ENCODE data around the gene CSF2RB.

CSF2RB gene

DNA sequence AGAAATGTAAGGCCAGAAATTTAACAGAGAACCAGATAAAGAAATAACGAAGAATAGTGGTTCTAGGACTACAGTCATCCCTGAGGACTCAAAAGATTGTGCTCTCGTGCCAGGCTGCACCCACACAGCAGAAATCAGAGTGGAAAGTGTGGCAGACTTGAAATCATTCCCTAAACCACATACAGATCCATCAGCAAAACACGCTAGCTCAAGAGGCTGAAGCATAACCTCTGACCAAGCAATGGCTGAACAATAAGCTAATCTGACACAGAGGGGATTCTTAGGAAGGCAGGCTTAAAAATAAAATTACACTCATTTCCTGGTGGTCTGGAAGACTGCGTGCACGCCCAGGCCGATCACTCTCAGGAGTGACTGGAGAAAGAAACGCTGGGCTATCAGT lies 33.7 kb upstream of the CSF2RB start:
- no peak for DNase-seq
- H3K36me3 Mint-ChIP-seq (ENCODE audit: low read depth), result no peaks in the 10 kb centered on the region
- peaks cover 27% of the 10 kb centered on the region for H3K4me1 Mint-ChIP-seq (ENCODE audit: low read depth)

DNA sequence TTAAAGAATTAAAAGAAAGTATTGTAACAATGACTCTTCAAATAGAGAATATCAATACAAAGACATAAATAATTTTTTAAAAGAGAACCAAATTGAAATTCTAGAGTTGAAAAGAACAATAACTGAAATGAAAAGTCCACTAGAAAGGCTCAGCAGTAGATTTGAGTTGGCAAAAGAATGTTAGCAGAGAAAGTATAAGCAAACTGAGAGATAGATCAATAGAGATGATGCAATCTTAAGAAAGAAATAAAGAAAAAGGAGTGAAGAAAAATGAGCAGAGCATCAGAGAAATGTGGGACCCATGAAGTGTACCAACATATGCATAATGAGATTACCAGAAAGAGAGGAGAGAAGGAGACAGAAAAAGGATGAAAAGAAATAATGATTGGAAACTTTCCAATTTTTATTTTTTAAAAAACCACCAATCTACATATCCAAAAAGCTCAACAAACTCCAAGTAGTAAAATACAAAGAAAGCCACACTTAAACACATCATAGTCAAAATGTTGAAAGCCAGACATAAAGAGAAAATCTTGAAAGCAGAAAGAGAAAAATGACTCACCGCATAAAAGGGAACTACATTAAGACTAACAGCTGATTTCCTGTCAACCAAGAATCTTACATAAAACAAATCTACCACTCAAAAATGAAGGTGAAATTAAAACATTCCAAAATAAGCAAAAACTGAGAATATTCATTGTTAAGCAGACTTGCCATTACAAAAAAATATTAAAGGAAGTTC lies 31.8 kb upstream of the CSF2RB start:
- peaks cover 37% of the 10 kb centered on the region for H3K4me1 Mint-ChIP-seq (ENCODE audit: low read depth)
- no peaks in the 10 kb centered on the region for H3K36me3 Mint-ChIP-seq (ENCODE audit: low read depth)
- peaks cover 7% of the 10 kb centered on the region for H3K27me3 Mint-ChIP-seq
- H3K9me3 Mint-ChIP-seq, result peaks cover 25% of the 10 kb centered on the region
- H3K4me3 Mint-ChIP-seq, result no peak overlapping the region
- DNase-seq, result no peak
- peak overlapping the region; percentile 87 for H3K27ac Mint-ChIP-seq

More for the DNA sequence above, 33.7 kb upstream of the CSF2RB start:
- Mint-ChIP-seq H3K27me3 (peaks cover 2% of the 10 kb centered on the region), H3K27ac (no peak overlapping the region), H3K4me3 (no peak overlapping the region), H3K9me3 (peaks cover 25% of the 10 kb centered on the region)

DNA sequence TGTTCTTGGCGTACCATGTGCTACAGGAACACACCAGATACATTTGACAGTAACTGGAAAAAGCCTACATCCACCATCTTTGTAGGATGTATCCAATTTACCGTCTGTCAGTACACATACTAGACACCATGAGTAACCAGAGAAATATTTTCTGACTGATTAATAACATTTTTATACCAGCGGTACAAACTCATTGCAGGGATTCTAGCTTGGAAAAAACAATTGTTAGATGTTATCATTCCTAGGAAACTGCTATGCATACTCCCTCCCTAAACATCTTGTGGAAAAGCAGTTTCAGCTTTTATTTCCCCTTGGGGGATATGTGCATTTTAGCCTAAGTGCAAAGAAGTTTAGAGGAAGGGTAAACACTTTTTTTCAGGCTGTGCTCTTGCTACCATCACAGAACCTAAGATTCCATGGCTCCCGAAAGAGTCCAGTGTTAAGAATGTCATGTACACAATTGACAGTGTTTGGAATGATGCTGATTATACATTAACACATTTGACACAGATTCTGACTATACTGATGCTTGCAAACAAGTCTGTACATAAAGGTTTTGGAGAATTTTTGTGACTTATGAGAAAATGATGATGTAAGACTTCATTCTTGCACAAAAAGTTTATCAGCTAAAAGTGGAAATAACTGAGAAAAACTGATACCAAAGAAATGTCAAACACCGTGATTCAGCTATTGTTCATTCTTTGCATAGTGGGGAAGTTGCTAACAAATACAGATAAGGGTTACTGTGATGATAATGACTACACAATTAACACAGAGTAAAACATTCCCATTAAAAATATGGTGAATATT lies 28.9 kb upstream of the CSF2RB start:
- Mint-ChIP-seq H3K27me3 (peaks cover 8% of the 10 kb centered on the region), H3K4me3 (no peak overlapping the region), H3K36me3 (ENCODE audit: low read depth) (no peaks in the 10 kb centered on the region), H3K9me3 (peaks cover 24% of the 10 kb centered on the region), H3K27ac (peak overlapping the region; percentile 17), H3K4me1 (ENCODE audit: low read depth) (peaks cover 43% of the 10 kb centered on the region)
- DNase-seq, result no peak

DNA sequence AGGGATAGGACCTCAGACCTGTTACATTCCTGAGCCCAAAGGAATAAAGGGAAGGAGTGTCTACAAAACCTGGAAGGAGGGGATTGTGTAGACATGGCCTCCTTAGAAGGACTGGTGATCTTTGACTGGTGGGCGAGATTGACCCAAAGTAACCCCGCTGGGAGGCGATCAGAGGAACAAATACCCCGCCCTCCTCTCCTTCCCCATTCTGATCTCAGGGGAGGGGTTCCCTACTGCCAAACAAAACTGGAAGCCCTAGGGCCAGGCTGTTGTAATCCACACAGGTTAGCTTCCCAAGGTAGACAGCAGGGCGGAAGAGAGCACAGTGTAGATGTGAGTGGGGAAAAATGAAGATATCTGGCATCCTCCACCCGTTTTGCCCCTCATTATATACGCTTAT lies 28.0 kb upstream of the CSF2RB start:
- peaks cover 43% of the 10 kb centered on the region for H3K4me1 Mint-ChIP-seq (ENCODE audit: low read depth)
- H3K4me3 Mint-ChIP-seq, result no peak overlapping the region
- peaks cover 18% of the 10 kb centered on the region for H3K9me3 Mint-ChIP-seq
- H3K36me3 Mint-ChIP-seq (ENCODE audit: low read depth), result no peaks in the 10 kb centered on the region
- no peak for DNase-seq
- H3K27me3 Mint-ChIP-seq, result peaks cover 8% of the 10 kb centered on the region
- H3K27ac Mint-ChIP-seq, result no peak overlapping the region

- peaks cover 43% of the 10 kb centered on the region for H3K4me1 Mint-ChIP-seq (ENCODE audit: low read depth)
- DNase-seq, result no peak
- H3K27me3 Mint-ChIP-seq, result peaks cover 8% of the 10 kb centered on the region
- no peak overlapping the region for H3K27ac Mint-ChIP-seq
- no peak overlapping the region for H3K4me3 Mint-ChIP-seq
- peaks cover 18% of the 10 kb centered on the region for H3K9me3 Mint-ChIP-seq
- H3K36me3 Mint-ChIP-seq (ENCODE audit: low read depth), result no peaks in the 10 kb centered on the region
Observed at GRCh38 chr22:36886016-36886415, 27.4 kb upstream of the CSF2RB start.

GRCh38 chr22:36887162-36887561 lies 26.3 kb upstream of the CSF2RB start:
- peaks cover 37% of the 10 kb centered on the region for H3K4me1 Mint-ChIP-seq (ENCODE audit: low read depth)
- H3K9me3 Mint-ChIP-seq, result peaks cover 12% of the 10 kb centered on the region
- DNase-seq, result no peak
- peaks cover 8% of the 10 kb centered on the region for H3K27me3 Mint-ChIP-seq
- peak overlapping the region; percentile 4 for H3K27ac Mint-ChIP-seq
- no peaks in the 10 kb centered on the region for H3K36me3 Mint-ChIP-seq (ENCODE audit: low read depth)
- no peak overlapping the region for H3K4me3 Mint-ChIP-seq

DNA sequence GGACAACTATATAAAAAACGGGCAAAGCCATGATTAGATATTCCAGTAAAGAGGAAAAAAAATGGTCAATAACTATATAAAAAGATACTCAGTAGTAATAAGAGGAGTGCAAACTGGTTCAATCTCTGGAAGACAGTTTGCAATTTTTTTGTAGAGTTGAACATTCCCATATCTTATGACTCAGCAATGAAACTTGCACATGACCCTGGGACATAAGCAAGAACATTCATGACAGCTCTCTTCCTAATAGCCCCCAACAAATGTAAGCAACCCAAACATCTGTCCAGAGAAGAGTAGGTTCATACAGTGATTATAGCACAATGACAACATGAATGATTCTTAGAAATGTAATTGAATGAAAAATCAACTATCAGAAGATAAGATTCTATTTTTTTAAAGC lies 21.8 kb upstream of the CSF2RB start:
- peaks cover 10% of the 10 kb centered on the region for H3K4me1 Mint-ChIP-seq (ENCODE audit: low read depth)
- no peak for DNase-seq
- H3K27me3 Mint-ChIP-seq, result peaks cover 2% of the 10 kb centered on the region
- H3K27ac Mint-ChIP-seq, result no peak overlapping the region
- peaks cover 8% of the 10 kb centered on the region for H3K9me3 Mint-ChIP-seq
- H3K36me3 Mint-ChIP-seq (ENCODE audit: low read depth), result no peaks in the 10 kb centered on the region
- H3K4me3 Mint-ChIP-seq, result no peak overlapping the region

GRCh38 chr22:36892292-36892691 lies 21.1 kb upstream of the CSF2RB start:
- peaks cover 7% of the 10 kb centered on the region for H3K4me1 Mint-ChIP-seq (ENCODE audit: low read depth)
- no peaks in the 10 kb centered on the region for H3K36me3 Mint-ChIP-seq (ENCODE audit: low read depth)
- H3K4me3 Mint-ChIP-seq, result no peak overlapping the region
- DNase-seq, result no peak
- H3K9me3 Mint-ChIP-seq, result peaks cover 8% of the 10 kb centered on the region
- peaks cover 2% of the 10 kb centered on the region for H3K27me3 Mint-ChIP-seq
- H3K27ac Mint-ChIP-seq, result no peak overlapping the region

GRCh38 chr22:36893262-36893661 lies 20.2 kb upstream of the CSF2RB start:
- Mint-ChIP-seq H3K27ac (no peak overlapping the region), H3K27me3 (no peaks in the 10 kb centered on the region), H3K4me1 (ENCODE audit: low read depth) (peaks cover 3% of the 10 kb centered on the region), H3K4me3 (no peak overlapping the region), H3K9me3 (peaks cover 8% of the 10 kb centered on the region), H3K36me3 (ENCODE audit: low read depth) (no peaks in the 10 kb centered on the region)
- no peak for DNase-seq

DNA sequence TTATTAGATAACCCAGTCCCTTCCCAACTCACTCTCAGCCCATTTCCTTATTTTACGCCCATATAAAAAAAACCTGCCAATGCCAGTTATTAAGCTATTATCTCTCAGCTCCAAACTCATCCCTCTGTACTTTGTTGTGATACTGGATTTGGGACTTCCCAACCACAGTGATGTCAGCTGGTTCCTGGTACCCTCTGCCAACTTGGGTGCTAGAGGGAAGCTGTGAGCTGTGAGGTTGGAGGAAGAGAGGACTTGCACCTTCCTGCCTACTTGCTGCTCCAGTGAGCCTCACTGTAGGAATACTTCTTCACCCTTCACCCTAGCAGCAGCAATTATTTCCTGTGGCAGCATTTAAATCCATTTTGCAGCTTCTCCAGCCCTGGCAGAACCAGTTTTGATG lies 19.2 kb upstream of the CSF2RB start:
- Mint-ChIP-seq H3K4me1 (ENCODE audit: low read depth) (peaks cover 3% of the 10 kb centered on the region), H3K27me3 (peaks cover 8% of the 10 kb centered on the region), H3K9me3 (peaks cover 8% of the 10 kb centered on the region), H3K4me3 (no peak overlapping the region), H3K27ac (no peak overlapping the region), H3K36me3 (ENCODE audit: low read depth) (no peaks in the 10 kb centered on the region)
- no peak for DNase-seq

DNA sequence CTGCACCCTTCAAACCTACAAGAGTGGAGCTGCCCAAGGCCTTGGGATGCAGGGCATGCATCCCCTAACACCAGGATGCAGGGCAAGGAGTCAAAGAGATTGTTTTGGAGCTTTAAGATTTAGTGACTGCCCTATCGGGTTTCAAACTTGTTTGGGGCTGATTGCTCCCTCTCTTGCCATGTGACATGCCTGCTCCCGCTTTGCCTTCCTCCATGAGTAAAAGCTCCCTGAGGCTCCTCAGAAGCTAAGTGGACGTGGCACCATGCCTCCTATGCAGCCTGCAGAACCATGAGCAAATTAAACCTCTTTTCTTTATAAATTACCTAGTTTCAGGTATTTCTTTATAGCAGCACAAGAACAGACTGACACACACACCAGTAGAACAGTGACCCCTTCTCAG lies 15.8 kb upstream of the CSF2RB start:
- Mint-ChIP-seq H3K27me3 (peaks cover 32% of the 10 kb centered on the region), H3K9me3 (peaks cover 8% of the 10 kb centered on the region), H3K27ac (no peak overlapping the region), H3K4me3 (no peak overlapping the region), H3K36me3 (ENCODE audit: low read depth) (no peaks in the 10 kb centered on the region), H3K4me1 (ENCODE audit: low read depth) (peaks cover 8% of the 10 kb centered on the region)
- DNase-seq, result no peak

- no peak overlapping the region for H3K4me3 Mint-ChIP-seq
- DNase-seq, result no peak
- H3K27me3 Mint-ChIP-seq, result peaks cover 37% of the 10 kb centered on the region
- no peaks in the 10 kb centered on the region for H3K36me3 Mint-ChIP-seq (ENCODE audit: low read depth)
- H3K9me3 Mint-ChIP-seq, result peaks cover 8% of the 10 kb centered on the region
- H3K4me1 Mint-ChIP-seq (ENCODE audit: low read depth), result peaks cover 8% of the 10 kb centered on the region
- no peak overlapping the region for H3K27ac Mint-ChIP-seq
Observed at GRCh38 chr22:36898690-36899089, 14.7 kb upstream of the CSF2RB start.

- no peaks in the 10 kb centered on the region for H3K36me3 Mint-ChIP-seq (ENCODE audit: low read depth)
- no peak overlapping the region for H3K4me3 Mint-ChIP-seq
- H3K27ac Mint-ChIP-seq, result no peak overlapping the region
- no peak for DNase-seq
- peaks cover 43% of the 10 kb centered on the region for H3K27me3 Mint-ChIP-seq
- peaks cover 8% of the 10 kb centered on the region for H3K9me3 Mint-ChIP-seq
- peaks cover 8% of the 10 kb centered on the region for H3K4me1 Mint-ChIP-seq (ENCODE audit: low read depth)
Observed at GRCh38 chr22:36899498-36899897, 13.9 kb upstream of the CSF2RB start.

- Mint-ChIP-seq H3K4me1 (ENCODE audit: low read depth) (peaks cover 8% of the 10 kb centered on the region), H3K27ac (no peak overlapping the region), H3K27me3 (peaks cover 49% of the 10 kb centered on the region), H3K36me3 (ENCODE audit: low read depth) (no peaks in the 10 kb centered on the region), H3K9me3 (peaks cover 3% of the 10 kb centered on the region), H3K4me3 (no peak overlapping the region)
- DNase-seq, result no peak
Observed at GRCh38 chr22:36900225-36900624, 13.2 kb upstream of the CSF2RB start.

GRCh38 chr22:36900880-36901279 lies 12.5 kb upstream of the CSF2RB start:
- no peak overlapping the region for H3K27ac Mint-ChIP-seq
- DNase-seq, result no peak
- peaks cover 8% of the 10 kb centered on the region for H3K4me1 Mint-ChIP-seq (ENCODE audit: low read depth)
- no peaks in the 10 kb centered on the region for H3K36me3 Mint-ChIP-seq (ENCODE audit: low read depth)
- peaks cover 51% of the 10 kb centered on the region for H3K27me3 Mint-ChIP-seq
- H3K9me3 Mint-ChIP-seq, result no peaks in the 10 kb centered on the region
- no peak overlapping the region for H3K4me3 Mint-ChIP-seq
